Measurements from ENCODE around the gene LCMT2. TPM values are rescaled to one million over a fixed set of nuclear protein-coding genes. Genes with fewer than 3 reads are reported as not detected.

LCMT2 gene
- total RNA-seq, 2 donors from 2014 or later = 5.6 to 7.8 TPM

DNA sequence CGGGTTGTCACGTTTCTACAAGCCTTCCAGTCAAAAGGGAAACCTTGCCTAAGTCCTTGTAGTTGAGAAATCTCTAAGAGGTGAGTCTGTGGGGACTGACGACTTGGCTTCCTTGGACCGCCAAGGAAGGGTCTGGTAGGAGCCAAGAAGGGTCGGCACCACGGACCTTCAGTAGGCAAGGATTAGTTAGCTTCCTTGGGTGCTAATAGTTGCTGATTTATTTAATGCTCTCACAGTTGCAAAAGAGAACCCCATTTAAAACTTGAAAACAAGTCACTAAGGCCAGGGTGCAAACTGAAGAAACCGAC is 361 bp upstream of the LCMT2 start:
- H3K4me1 Mint-ChIP-seq (ENCODE audit: low read depth) = peaks cover 43% of the 10 kb centered on the region
- DNase-seq (no peak), ATAC-seq (replicated peaks in 1 of 2) (peak; percentile 19 to 31)
- peak overlapping the region; percentile 95 for H3K27ac Mint-ChIP-seq
- H3K9me3 Mint-ChIP-seq = no peaks in the 10 kb centered on the region
- H3K27me3 Mint-ChIP-seq (ENCODE audit: low read depth) = no peaks in the 10 kb centered on the region
- H3K4me3 Mint-ChIP-seq = peak overlapping the region; percentile 93 to 99
- H3K36me3 Mint-ChIP-seq (ENCODE audit: insufficient read depth in 2 of 2) = peaks cover 6 to 21% of the 10 kb centered on the region in 2 donors

DNA sequence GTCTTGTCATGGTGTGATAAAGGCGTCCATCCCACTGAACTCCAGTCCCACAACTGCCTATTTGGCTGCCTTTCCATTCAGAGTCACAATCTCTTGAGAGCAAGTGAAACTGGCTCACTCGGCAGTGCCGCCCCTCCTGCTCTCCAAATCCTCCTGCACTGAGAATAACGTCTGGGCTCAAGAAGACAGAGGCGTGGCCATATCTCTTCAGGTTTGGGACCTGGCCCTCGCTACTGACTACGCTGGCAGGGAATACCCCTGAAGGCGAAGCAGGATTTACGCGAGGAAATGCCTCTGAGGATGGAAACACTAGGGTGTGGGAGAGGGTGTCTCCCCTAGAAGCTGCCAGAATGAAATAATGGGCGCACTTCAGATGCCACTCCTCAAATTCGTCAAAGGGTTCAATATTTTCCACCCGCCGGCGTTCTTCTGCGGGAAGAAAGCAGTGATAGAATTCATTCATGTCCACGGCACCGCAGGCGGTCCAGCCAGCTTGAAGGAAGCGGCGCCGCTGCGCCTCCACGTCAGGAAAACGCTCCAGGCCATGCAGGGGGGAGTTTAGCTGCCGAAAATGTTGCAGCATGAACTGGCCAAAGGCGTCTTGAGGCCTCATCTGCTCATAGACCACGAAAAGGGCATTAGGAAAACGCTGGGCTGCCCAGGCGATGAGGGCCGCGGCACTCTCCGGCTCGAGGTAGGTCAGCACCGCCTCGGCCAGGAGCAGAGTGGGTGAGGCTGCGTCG is 985 bp downstream of the LCMT2 start:
- ATAC-seq (replicated peaks in 1 of 2) = no peak
- peak in 1 of 2 donors; percentile 1 for DNase-seq
- Mint-ChIP-seq H3K9me3 (no peaks in the 10 kb centered on the region), H3K27ac (peak overlapping the region; percentile 95), H3K4me1 (ENCODE audit: low read depth) (peaks cover 47% of the 10 kb centered on the region), H3K4me3 (peak overlapping the region; percentile 93 to 99), H3K27me3 (ENCODE audit: low read depth) (no peaks in the 10 kb centered on the region), H3K36me3 (ENCODE audit: insufficient read depth in 2 of 2) (peaks cover 6 to 19% of the 10 kb centered on the region in 2 donors)

DNA sequence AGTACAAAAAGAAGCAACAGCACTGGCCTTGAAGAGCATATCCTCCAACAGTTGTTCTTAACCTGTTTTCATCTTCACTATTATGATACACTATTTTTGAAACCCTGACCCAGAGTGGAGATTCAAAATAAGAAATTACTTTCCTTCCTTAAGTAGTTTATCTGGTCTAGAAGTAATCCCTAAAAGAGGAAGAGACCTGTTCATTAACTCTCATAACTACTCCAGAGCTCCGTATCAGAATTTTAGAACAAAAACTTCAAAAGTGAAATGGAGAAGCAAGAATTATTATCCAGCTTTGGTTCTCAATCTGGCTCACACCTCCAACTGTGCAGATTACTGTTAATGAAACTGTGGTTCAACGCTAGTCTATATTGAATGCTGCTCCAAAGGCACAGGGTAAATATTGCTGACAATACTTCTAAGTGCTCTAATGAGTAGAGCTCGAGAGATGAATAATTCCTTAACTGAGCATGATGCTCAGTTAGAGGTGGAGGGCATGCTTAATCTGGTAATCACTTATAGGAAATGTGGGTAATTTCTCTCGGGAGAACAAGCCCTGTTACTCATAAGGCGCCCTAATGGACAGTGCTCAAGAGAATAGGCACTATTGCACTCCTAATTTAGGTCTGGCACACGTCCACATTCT is 5.2 kb downstream of the LCMT2 start:
- DNase-seq (no peak), ATAC-seq (replicated peaks in 1 of 2) (peak in 1 of 2 donors; percentile 25)
- no peak overlapping the region for H3K4me3 Mint-ChIP-seq
- H3K27me3 Mint-ChIP-seq (ENCODE audit: low read depth) = no peaks in the 10 kb centered on the region
- H3K4me1 Mint-ChIP-seq (ENCODE audit: low read depth) = peaks cover 27% of the 10 kb centered on the region
- H3K27ac Mint-ChIP-seq = no peak overlapping the region
- no peaks in the 10 kb centered on the region for H3K9me3 Mint-ChIP-seq
- H3K36me3 Mint-ChIP-seq (ENCODE audit: insufficient read depth in 2 of 2) = peaks cover 3 to 5% of the 10 kb centered on the region in 2 donors

DNA sequence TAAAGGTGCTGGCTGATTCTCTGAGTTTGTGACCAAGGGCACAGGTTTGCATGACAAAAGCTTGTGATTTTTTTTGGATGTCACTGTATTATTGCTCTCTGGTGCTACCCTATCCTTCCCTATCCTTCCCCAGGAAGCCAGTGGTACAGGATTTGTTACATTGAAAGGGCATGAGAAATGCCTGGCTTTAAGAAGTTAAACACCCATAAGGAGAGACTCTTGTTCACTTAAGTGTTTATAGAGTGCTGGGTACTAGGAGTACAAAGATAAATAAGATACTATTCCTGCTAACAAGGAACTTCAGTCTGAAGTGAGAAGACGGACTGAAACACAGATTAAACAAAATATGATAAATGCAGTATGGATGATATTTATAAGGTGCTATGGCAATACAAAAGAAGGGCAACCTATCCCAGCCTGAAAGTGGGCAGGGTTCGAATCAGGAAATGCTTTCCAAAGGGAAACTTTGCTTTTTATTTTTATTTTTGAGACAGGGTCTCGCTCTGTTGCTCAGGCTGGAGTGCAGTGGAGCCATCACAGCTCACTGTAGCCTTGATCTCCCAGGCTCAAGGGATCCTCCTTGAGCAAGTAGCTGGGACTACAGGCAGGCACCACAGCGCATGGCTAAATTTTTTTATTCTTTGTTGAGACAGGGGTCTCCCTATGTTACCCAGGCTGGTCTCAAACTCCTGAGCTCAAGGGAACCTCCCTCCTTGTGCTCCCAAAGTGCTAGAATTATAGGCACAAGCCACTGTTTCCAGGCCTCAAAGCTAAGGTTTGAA is 11.2 kb downstream of the LCMT2 start:
- ATAC-seq (replicated peaks in 1 of 2) = no peak
- no peak for DNase-seq
- peaks cover 14% of the 10 kb centered on the region for H3K27me3 Mint-ChIP-seq (ENCODE audit: low read depth)
- H3K4me3 Mint-ChIP-seq = no peak overlapping the region
- no peaks in the 10 kb centered on the region for H3K36me3 Mint-ChIP-seq (ENCODE audit: insufficient read depth in 2 of 2)
- no peaks in the 10 kb centered on the region for H3K9me3 Mint-ChIP-seq
- H3K4me1 Mint-ChIP-seq (ENCODE audit: low read depth) = no peaks in the 10 kb centered on the region
- no peak overlapping the region for H3K27ac Mint-ChIP-seq

DNA sequence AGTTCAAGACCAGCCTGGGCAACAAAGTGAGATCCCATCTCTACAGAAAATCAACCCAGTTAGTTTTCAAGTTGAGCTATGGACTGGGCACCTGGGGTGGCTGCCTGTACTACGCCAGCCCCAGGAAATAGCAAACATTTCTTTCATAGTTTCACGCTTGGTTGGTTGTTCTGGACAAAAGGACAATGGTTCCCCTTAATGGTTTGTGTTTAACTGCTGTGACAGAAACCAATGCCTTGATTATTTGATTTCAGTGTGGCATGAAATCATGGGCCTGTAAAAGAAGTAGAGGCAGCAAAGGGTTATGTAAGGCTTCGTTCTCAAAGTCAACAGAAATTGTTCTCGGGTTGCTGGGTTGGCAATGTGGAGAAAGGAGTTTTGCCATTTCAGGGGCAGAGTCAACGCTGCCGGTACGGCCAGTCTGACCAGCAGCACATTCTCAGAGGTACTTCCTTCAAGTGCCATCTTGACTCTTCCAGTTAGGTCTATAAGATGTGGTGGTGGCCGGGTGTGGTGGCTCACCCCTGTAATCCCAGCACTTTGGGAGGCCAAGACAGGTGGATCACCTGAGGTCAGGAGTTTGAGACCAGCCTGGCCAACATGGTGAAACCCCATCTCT is 12.7 kb downstream of the LCMT2 start:
- no peak for DNase-seq
- Mint-ChIP-seq H3K27ac (no peak overlapping the region), H3K4me3 (no peak overlapping the region), H3K4me1 (ENCODE audit: low read depth) (no peaks in the 10 kb centered on the region), H3K36me3 (ENCODE audit: insufficient read depth in 2 of 2) (no peaks in the 10 kb centered on the region), H3K27me3 (ENCODE audit: low read depth) (peaks cover 17% of the 10 kb centered on the region), H3K9me3 (no peaks in the 10 kb centered on the region)
- ATAC-seq (replicated peaks in 1 of 2) = no peak

DNA sequence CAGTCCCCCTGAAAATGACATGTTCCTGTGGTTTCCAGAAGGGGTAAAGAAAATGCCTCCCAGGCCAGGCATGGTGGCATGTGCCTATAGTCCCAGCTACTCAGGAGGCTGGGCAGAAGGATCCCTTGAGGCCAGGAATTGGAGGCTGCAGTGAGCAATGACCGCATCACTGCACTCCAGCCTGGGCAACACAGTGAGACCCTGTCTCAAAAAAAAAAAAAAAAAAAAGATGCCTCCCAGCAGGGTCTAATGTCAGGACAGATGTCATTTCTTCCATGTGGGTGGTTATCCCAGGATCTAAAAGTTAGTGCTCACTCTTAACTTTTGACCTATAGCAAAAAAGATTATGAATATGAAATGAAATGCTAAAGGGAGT is 13.4 kb downstream of the LCMT2 start:
- DNase-seq (no peak), ATAC-seq (replicated peaks in 1 of 2) (no peak)
- H3K27ac Mint-ChIP-seq = no peak overlapping the region
- peaks cover 17% of the 10 kb centered on the region for H3K27me3 Mint-ChIP-seq (ENCODE audit: low read depth)
- no peaks in the 10 kb centered on the region for H3K4me1 Mint-ChIP-seq (ENCODE audit: low read depth)
- H3K36me3 Mint-ChIP-seq (ENCODE audit: insufficient read depth in 2 of 2) = no peaks in the 10 kb centered on the region
- no peaks in the 10 kb centered on the region for H3K9me3 Mint-ChIP-seq
- H3K4me3 Mint-ChIP-seq = no peak overlapping the region

DNA sequence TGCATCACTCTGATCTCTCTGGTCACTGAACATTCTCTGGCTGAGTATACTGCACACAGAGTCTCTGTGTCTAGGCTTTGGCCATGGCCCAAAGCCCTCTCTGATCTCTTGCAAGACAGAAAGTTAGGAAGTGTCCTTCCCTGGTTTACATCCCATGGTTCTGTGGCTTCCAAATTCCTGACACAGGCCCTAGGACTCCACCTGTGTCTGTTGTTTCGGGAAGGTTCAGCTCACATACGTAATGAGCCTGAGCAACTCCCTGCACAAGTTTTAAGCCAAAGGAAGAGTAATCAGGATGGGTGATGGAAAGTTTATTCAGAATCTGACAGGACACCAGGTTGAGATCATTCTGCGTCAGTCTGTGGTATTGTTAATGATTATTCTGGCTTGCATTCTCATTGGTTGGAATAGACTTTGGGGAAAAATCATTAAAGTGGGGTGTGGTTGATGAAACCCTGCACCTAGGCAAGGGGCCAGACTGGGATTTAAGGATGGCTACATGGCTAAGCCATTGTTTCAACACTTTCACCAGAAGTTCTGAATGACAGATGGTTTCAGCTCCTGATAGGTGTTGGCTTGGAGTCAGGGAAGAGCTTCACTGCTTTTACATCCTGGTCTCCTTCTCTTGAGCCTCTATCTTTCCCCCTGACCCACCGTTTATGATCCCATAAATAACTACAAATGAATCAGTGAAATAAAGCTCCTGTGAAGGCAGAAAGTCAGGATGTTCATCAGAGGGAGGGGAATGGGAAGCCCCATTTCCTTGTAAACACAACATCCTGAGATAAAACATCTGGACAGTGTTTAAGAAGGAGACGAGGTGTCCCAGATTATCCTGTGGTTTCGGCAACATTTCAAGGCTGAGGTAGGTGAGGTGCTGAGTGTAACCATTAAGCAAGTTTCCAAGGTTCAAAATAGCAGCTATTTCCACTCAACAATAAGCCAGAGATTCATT is 14.1 kb downstream of the LCMT2 start:
- Mint-ChIP-seq H3K27ac (no peak overlapping the region), H3K4me1 (ENCODE audit: low read depth) (no peaks in the 10 kb centered on the region), H3K27me3 (ENCODE audit: low read depth) (peaks cover 17% of the 10 kb centered on the region), H3K36me3 (ENCODE audit: insufficient read depth in 2 of 2) (no peaks in the 10 kb centered on the region), H3K9me3 (no peaks in the 10 kb centered on the region), H3K4me3 (no peak overlapping the region)
- DNase-seq (no peak), ATAC-seq (replicated peaks in 1 of 2) (no peak)

DNA sequence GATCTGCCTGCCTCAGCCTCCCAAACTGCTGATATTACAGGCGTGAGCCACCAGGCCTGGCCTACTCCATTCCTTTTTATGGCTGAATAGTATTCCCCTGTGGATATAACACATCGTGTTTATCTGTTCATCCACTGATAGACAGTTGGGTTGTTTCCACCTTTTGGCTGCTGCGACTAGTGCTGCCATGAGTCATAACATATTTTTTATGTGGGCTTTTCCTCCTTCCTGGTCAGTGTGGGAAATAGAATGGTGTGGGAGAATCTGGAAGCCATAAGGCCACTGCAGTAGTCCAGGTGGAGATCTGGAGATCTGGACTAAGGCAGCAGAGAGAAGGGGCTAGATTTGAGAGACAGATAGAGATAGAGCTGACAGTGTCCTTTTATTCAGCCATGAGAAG is 16.2 kb downstream of the LCMT2 start:
- Mint-ChIP-seq H3K36me3 (ENCODE audit: insufficient read depth in 2 of 2) (no peaks in the 10 kb centered on the region), H3K27ac (no peak overlapping the region), H3K27me3 (ENCODE audit: low read depth) (peaks cover 30% of the 10 kb centered on the region), H3K4me1 (ENCODE audit: low read depth) (no peaks in the 10 kb centered on the region), H3K9me3 (no peaks in the 10 kb centered on the region), H3K4me3 (no peak overlapping the region)
- ATAC-seq (replicated peaks in 1 of 2) (no peak), DNase-seq (no peak)

DNA sequence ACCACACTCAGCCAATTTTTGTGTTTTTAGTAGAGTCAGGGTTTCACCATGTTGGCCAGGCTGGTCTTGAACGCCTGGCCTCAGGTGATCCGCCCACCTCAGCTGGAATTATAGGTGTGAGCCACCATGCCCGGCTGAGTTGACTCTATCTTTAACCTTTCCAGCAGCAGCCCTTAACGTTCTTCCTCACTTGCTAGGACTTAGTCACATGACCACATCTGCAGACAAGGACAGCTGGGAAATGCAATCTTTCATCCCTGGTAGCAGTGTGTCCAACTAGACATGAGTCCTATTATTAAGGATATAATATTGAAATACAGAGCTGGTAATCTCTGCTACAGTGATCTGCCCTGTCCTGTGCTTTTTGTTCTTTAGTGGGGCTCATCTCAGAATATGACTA is 18.0 kb downstream of the LCMT2 start:
- no peak for ATAC-seq (replicated peaks in 1 of 2)
- Mint-ChIP-seq H3K36me3 (ENCODE audit: insufficient read depth in 2 of 2) (no peaks in the 10 kb centered on the region), H3K9me3 (no peaks in the 10 kb centered on the region)

DNA sequence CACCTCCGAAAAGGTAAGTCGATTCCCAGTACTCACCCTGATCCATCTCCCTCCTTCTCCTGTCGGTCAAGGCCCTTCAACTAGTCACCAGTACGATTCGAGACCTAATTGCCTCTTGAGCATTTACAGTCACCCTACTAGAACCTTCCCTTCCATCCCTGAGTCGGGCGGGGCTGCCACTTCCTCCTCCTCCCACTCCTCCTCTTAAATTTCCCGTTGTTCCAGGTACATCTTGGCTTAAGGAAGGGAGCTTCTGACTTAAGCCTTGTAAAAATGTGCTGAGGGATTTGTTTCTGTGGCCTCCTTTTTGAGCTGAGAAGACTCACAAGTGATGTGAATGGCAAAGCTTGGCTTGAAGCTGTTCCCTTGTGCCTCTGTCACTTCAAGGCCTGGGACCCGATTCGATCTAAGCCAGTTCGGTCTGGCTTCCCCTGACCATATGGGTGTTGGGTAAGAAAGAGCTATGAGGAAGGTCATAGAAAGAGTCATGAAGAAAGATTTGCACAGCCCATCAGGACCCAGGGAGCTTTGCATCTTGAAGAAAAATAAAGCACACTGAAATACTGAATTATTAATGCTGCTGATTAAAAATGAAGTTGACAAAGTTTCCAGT is 28.1 kb downstream of the LCMT2 start, which contains the start of gene TGM7:
TSS of gene TGM7 (minus strand) at position 51 of the 613 bp plus-strand sequence.
- Mint-ChIP-seq H3K27ac (no peak within 1 kb of the TSS), H3K4me1 (ENCODE audit: low read depth) (no peaks in the 10 kb centered on the region), H3K27me3 (ENCODE audit: low read depth) (peaks cover 30% of the 10 kb centered on the region), H3K36me3 (ENCODE audit: insufficient read depth in 2 of 2) (no peaks in the 10 kb centered on the region), H3K4me3 (no peak within 1 kb of the TSS), H3K9me3 (no peaks in the 10 kb centered on the region)
- DNase-seq (no peak), ATAC-seq (replicated peaks in 1 of 2) (no peak)

More for the DNA sequence above, 18.0 kb downstream of the LCMT2 start:
- H3K4me1 Mint-ChIP-seq (ENCODE audit: low read depth) = no peaks in the 10 kb centered on the region
- DNase-seq = no peak
- no peak overlapping the region for H3K4me3 Mint-ChIP-seq
- peaks cover 40% of the 10 kb centered on the region for H3K27me3 Mint-ChIP-seq (ENCODE audit: low read depth)
- no peak overlapping the region for H3K27ac Mint-ChIP-seq

DNA sequence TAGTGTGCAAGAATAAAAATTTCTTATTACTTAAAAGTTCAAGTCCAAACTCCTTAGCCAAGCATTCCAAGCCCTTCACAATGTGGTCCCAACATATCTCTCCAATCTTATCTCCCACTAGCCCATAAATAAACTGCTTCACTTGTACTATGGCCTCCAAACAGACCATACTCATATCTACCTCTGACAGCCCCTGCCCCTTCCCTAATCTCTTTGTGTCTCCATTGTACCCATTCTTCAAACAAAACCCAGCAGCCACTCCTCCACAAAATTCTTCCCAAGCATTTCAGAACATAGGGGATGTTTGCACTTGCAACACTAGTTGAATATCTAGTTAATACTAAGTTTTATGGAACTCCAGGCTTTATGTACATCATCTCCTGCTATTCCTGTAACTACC is 30.5 kb downstream of the LCMT2 start:
- Mint-ChIP-seq H3K36me3 (ENCODE audit: insufficient read depth in 2 of 2) (no peaks in the 10 kb centered on the region), H3K4me1 (ENCODE audit: low read depth) (no peaks in the 10 kb centered on the region), H3K4me3 (no peak overlapping the region), H3K27me3 (ENCODE audit: low read depth) (peaks cover 30% of the 10 kb centered on the region), H3K9me3 (no peaks in the 10 kb centered on the region), H3K27ac (no peak overlapping the region)
- DNase-seq (no peak), ATAC-seq (replicated peaks in 1 of 2) (no peak)

DNA sequence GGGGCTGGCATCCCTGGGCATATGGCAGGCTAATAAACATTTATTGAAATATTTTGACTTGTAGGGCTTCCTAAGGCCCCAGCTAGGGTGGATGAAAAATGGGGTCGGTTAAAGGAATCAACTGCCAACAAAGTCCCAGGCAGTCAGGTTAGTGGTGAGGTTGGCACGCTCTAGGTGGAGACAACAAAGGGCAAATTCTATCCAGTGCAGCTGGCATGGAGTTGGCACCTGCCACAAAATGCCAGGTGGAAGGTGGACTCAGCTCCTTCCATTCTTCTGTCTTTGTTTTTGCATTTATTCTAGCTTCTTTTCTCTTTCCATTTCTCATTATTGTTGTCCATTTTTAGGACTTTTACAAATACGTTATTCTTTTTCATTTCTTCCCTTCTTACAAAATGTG is 31.0 kb downstream of the LCMT2 start:
- Mint-ChIP-seq H3K9me3 (no peaks in the 10 kb centered on the region), H3K27ac (no peak overlapping the region), H3K4me1 (ENCODE audit: low read depth) (no peaks in the 10 kb centered on the region), H3K27me3 (ENCODE audit: low read depth) (peaks cover 35% of the 10 kb centered on the region), H3K36me3 (ENCODE audit: insufficient read depth in 2 of 2) (no peaks in the 10 kb centered on the region), H3K4me3 (no peak overlapping the region)
- ATAC-seq (replicated peaks in 1 of 2) = no peak
- DNase-seq = no peak

All from activated T-cell treated with anti-CD3 and anti-CD28 coated beads, Interleukin-2, amount 50 U/mL, for 72 hours (primary cell).